ENCODE measurements around the gene AP1S2. TPM values are rescaled to one million over a fixed set of nuclear protein-coding genes. Genes with fewer than 3 reads are reported as not detected.
A peak's percentile ranks its signal among the peaks of the same experiment; 100 is the strongest.

The AP1S2 gene
- total RNA-seq, 1 experiment from 2014 or later, result 18.6 TPM

DNA sequence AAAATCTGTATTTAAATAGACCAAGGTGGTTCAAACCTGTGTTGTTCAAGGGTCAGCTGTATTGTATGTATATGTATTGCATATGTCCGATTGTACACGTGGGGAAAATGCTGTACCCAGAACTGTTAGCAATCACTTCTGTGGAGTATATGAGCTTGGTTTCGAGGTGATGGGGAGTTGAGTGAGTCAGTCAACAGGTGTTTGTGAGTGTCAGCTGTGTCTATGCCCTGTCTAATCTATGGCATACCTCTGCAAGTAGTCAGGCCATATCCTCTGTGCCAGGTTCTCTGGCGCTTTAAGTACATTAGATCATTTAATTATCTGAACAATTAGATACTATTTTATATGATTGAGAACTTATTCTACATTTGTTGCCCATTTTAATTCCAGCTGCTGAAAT lies 56.9 kb downstream of the AP1S2 start:
- TF ChIP-seq, protein P1, sequence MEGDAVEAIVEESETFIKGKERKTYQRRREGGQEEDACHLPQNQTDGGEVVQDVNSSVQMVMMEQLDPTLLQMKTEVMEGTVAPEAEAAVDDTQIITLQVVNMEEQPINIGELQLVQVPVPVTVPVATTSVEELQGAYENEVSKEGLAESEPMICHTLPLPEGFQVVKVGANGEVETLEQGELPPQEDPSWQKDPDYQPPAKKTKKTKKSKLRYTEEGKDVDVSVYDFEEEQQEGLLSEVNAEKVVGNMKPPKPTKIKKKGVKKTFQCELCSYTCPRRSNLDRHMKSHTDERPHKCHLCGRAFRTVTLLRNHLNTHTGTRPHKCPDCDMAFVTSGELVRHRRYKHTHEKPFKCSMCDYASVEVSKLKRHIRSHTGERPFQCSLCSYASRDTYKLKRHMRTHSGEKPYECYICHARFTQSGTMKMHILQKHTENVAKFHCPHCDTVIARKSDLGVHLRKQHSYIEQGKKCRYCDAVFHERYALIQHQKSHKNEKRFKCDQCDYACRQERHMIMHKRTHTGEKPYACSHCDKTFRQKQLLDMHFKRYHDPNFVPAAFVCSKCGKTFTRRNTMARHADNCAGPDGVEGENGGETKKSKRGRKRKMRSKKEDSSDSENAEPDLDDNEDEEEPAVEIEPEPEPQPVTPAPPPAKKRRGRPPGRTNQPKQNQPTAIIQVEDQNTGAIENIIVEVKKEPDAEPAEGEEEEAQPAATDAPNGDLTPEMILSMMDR (IDR thresholded peaks at IDR 0.05; ENCODE audit: insufficient read depth in 1 of 2, low read depth in 1 of 2, low read length in 1 of 2, severe bottlenecking in 1 of 2, unreplicated experiment in 1 of 2), result no peak
- Histone ChIP-seq H3K4me1 (no peaks in the 10 kb centered on the region), H3K9me3 (no peaks in the 10 kb centered on the region), H3K36me3 (ENCODE audit: control insufficient read depth, insufficient read depth, low read length) (no peaks in the 10 kb centered on the region), H3K4me3 (ENCODE audit: low read depth, low read length) (no peak overlapping the region), H3K27me3 (replicated peaks; ENCODE audit: control insufficient read depth, insufficient read depth, low read length) (no peaks in the 10 kb centered on the region)
- ChIA-PET CTCF (no interaction called here), POLR2A (no interaction called here)
- no peaks in the 10 kb centered on the region for H3K9me3 Mint-ChIP-seq (ENCODE audit: unreplicated experiment)
- intact Hi-C loops (cut with micrococcal nuclease; ENCODE audit: unreplicated experiment), result no loop called here
- BruUV-seq (replicated peaks), result no TSS peak
- no peak overlapping the region for H3K4me3 Mint-ChIP-seq (ENCODE audit: unreplicated experiment)
- no peak overlapping the region for H3K27ac Mint-ChIP-seq (ENCODE audit: unreplicated experiment)
- DNase-seq, result no peak
- no peaks in the 10 kb centered on the region for H3K4me1 Mint-ChIP-seq (ENCODE audit: low read depth, unreplicated experiment)
- H3K27me3 Mint-ChIP-seq (ENCODE audit: insufficient read depth, unreplicated experiment), result no peaks in the 10 kb centered on the region
- H3K36me3 Mint-ChIP-seq (ENCODE audit: insufficient read depth, unreplicated experiment), result no peaks in the 10 kb centered on the region

DNA sequence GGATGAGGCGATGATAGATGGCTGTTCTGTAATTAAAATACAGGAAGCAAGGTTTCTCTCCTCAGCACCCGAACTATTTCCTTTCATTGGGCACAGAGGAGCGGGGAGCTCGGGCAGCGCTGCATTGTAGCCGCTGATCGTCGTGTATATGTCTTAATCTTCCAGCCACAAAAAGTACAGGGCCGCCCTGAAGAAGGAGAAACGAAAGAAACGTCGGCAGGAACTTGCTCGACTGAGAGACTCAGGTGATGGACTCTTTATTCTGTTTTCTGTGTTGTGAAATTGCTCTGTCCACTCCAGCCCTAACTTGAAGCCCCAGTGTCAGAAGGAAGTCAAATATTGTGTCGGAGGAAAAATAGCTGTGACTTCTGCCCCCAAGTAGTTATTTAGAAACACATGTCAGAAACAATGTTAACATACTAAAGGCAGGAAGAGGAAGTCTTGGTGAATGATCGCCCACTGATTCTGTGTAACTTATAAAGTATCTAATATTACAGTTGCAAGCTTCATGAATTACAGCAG lies 63.8 kb downstream of the AP1S2 start:
- TF ChIP-seq, protein P1 (IDR thresholded peaks at IDR 0.05; ENCODE audit: insufficient read depth in 1 of 2, low read depth in 1 of 2, low read length in 1 of 2, severe bottlenecking in 1 of 2, unreplicated experiment in 1 of 2), result no peak
- peak overlapping the region; percentile 87 for H3K4me3 ChIP-seq (ENCODE audit: low read depth, low read length)
- BruUV-seq (replicated peaks), result TSS peak; percentile 89
- H3K36me3 ChIP-seq (ENCODE audit: control insufficient read depth, insufficient read depth, low read length), result no peaks in the 10 kb centered on the region
- intact Hi-C loops (cut with micrococcal nuclease; ENCODE audit: unreplicated experiment), result loop anchor here (5.0 kb wide), 1 partner anchor 104 kb away; no protein-coding TSS in a partner anchor
- no peaks in the 10 kb centered on the region for H3K9me3 ChIP-seq
- H3K4me1 ChIP-seq, result no peaks in the 10 kb centered on the region
- H3K27me3 ChIP-seq (replicated peaks; ENCODE audit: control insufficient read depth, insufficient read depth, low read length), result no peaks in the 10 kb centered on the region
- Mint-ChIP-seq H3K4me3 (ENCODE audit: unreplicated experiment) (no peak overlapping the region), H3K9me3 (ENCODE audit: unreplicated experiment) (no peaks in the 10 kb centered on the region), H3K36me3 (ENCODE audit: insufficient read depth, unreplicated experiment) (no peaks in the 10 kb centered on the region), H3K27me3 (ENCODE audit: insufficient read depth, unreplicated experiment) (no peaks in the 10 kb centered on the region), H3K4me1 (ENCODE audit: low read depth, unreplicated experiment) (no peaks in the 10 kb centered on the region), H3K27ac (ENCODE audit: unreplicated experiment) (no peak overlapping the region)
- ChIA-PET POLR2A (no interaction called here), CTCF (no interaction called here)
- no peak for DNase-seq

DNA sequence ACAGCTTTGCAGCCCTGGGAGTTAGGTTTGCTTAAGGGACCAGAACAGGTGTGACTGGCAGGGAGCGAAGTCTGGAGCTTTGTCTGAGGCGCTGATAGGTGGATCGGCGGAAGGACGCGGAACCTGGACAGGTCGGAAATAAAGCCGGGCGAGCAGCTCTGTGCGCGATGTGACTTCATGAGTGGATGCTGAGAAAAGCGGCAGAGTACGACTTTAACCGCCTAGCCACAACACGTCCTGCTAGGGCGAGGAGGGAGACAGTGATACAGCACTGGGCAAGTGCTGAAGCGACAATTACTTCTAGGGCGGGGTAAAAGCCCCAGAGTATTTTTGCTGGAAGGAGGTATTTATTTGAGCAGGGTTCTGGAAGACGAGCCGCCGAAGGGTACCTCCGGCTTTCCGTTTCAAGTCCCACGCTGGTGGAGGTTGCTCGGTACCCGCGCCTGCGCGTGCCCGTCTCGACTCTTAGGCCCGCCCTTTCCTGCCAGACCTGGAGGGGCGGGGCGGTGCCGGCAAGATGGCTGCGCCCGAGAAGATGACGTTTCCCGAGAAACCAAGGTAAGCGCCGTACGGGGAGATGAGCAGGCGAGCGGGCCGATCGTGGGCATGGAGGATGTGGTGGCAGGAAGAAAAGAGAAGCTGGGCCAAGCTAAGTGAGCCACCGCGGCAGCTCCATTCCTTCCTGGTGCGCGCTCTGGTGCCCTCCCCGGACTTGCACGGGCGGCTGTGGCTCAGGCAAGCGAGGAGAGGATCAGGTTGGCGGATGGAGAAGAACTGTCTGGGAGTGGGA lies 64.4 kb downstream of the AP1S2 start, which contains the start of gene ZRSR2:
ZRSR2 (plus strand) TSS at position 506 of the 790 bp plus-strand sequence; CDS start at position 518, 12 bp downstream.
- CTCF ChIA-PET, result interaction anchor here (0.6 kb wide), 1 partner anchor 31 kb away, joined by 6 read pairs; no protein-coding TSS in a partner anchor

More for the DNA sequence above, 64.4 kb downstream of the AP1S2 start, which contains the start of gene ZRSR2:
- H3K9me3 ChIP-seq, result no peaks in the 10 kb centered on the region
- no peaks in the 10 kb centered on the region for H3K36me3 Mint-ChIP-seq (ENCODE audit: insufficient read depth, unreplicated experiment)
- POLR2A ChIA-PET, result interaction anchor here (0.6 to 0.7 kb wide), 3 partner anchors 71 to 929 kb away, joined by 3 to 4 read pairs (median 3); partner anchors contain the start of gene SYAP1
- H3K9me3 Mint-ChIP-seq (ENCODE audit: unreplicated experiment), result no peaks in the 10 kb centered on the region
- H3K4me3 ChIP-seq (ENCODE audit: low read depth, low read length), result peak within 1 kb of the TSS; percentile 87
- intact Hi-C loops (cut with micrococcal nuclease; ENCODE audit: unreplicated experiment), result loop anchor here (5.0 kb wide), 1 partner anchor 103 kb away; no protein-coding TSS in a partner anchor
- peak; percentile 74 to 81 for DNase-seq
- H3K4me1 ChIP-seq, result no peaks in the 10 kb centered on the region
- H3K27me3 ChIP-seq (replicated peaks; ENCODE audit: control insufficient read depth, insufficient read depth, low read length), result no peaks in the 10 kb centered on the region
- H3K27me3 Mint-ChIP-seq (ENCODE audit: insufficient read depth, unreplicated experiment), result no peaks in the 10 kb centered on the region
- BruUV-seq (replicated peaks), result TSS peak; percentile 60
- H3K36me3 ChIP-seq (ENCODE audit: control insufficient read depth, insufficient read depth, low read length), result no peaks in the 10 kb centered on the region
- H3K4me3 Mint-ChIP-seq (ENCODE audit: unreplicated experiment), result no peak within 1 kb of the TSS
- TF ChIP-seq, protein P1 (IDR thresholded peaks at IDR 0.05; ENCODE audit: insufficient read depth in 1 of 2, low read depth in 1 of 2, low read length in 1 of 2, severe bottlenecking in 1 of 2, unreplicated experiment in 1 of 2), result no peak
- no peak within 1 kb of the TSS for H3K27ac Mint-ChIP-seq (ENCODE audit: unreplicated experiment)
- no peaks in the 10 kb centered on the region for H3K4me1 Mint-ChIP-seq (ENCODE audit: low read depth, unreplicated experiment)

Measured in Caco-2 (cell line).